ENCODE data around the gene BRPF3.

DNA sequence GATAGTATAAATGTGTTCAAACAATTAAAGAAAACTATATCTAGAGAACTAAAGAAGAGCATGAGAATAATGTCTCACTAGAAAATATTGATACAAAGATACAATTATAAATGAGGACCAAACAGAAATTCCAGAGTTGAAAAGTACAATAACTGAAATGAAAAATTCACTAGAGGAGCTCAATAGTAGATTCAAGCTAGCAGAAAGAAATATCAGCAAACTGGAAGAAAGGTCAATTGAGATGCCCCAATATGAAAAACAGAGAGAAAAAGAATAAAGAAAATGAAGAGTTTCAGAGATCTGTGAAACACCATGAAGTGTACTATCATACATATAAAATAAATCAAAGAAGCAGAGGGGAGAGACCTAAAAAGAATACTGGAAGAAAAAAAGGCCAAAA, 18.0 kb upstream of the BRPF3 start:
- TF ChIP-seq, protein P1, sequence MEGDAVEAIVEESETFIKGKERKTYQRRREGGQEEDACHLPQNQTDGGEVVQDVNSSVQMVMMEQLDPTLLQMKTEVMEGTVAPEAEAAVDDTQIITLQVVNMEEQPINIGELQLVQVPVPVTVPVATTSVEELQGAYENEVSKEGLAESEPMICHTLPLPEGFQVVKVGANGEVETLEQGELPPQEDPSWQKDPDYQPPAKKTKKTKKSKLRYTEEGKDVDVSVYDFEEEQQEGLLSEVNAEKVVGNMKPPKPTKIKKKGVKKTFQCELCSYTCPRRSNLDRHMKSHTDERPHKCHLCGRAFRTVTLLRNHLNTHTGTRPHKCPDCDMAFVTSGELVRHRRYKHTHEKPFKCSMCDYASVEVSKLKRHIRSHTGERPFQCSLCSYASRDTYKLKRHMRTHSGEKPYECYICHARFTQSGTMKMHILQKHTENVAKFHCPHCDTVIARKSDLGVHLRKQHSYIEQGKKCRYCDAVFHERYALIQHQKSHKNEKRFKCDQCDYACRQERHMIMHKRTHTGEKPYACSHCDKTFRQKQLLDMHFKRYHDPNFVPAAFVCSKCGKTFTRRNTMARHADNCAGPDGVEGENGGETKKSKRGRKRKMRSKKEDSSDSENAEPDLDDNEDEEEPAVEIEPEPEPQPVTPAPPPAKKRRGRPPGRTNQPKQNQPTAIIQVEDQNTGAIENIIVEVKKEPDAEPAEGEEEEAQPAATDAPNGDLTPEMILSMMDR (IDR thresholded peaks at IDR 0.05; ENCODE audit: extremely low read depth in 1 of 2, insufficient read depth in 1 of 2, low read depth in 1 of 2, low read length in 2 of 2), result no peak
- TF ChIP-seq, protein P2, sequence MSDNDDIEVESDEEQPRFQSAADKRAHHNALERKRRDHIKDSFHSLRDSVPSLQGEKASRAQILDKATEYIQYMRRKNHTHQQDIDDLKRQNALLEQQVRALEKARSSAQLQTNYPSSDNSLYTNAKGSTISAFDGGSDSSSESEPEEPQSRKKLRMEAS (IDR thresholded peaks at IDR 0.05; ENCODE audit: insufficient read depth, insufficient read length), result no peak
- no peak for TF ChIP-seq POLR2A (IDR thresholded peaks at IDR 0.05; ENCODE audit: low read depth, low read length)
- TF ChIP-seq EZH2 (IDR thresholded peaks at IDR 0.05; ENCODE audit: borderline replicate concordance, low read depth, low read length, severe bottlenecking), result no peak
- no peak for TF ChIP-seq JUN (IDR thresholded peaks at IDR 0.05; ENCODE audit: borderline replicate concordance, insufficient read depth, insufficient read length, low read depth)

Data from endothelial cell of umbilical vein (primary cell).